ENCODE results near the gene STAM2.
"Not testable (repeated sequence)": the region's sequence is repeated elsewhere in the genome, so short reads cannot be mapped to it uniquely, and the experiment has no call there.

Gene STAM2

GRCh38 chr2:152175368-152176112 lies at the start of gene STAM2:
Gene STAM2, minus strand, starts transcription at chr2:152175763. Its CDS starts 121 bp downstream, at chr2:152175642.
- peak; percentile 93 for DNase-seq

GRCh38 chr2:152223977-152224376 lies 48.4 kb upstream of the STAM2 start:
- DNase-seq: no peak

DNA sequence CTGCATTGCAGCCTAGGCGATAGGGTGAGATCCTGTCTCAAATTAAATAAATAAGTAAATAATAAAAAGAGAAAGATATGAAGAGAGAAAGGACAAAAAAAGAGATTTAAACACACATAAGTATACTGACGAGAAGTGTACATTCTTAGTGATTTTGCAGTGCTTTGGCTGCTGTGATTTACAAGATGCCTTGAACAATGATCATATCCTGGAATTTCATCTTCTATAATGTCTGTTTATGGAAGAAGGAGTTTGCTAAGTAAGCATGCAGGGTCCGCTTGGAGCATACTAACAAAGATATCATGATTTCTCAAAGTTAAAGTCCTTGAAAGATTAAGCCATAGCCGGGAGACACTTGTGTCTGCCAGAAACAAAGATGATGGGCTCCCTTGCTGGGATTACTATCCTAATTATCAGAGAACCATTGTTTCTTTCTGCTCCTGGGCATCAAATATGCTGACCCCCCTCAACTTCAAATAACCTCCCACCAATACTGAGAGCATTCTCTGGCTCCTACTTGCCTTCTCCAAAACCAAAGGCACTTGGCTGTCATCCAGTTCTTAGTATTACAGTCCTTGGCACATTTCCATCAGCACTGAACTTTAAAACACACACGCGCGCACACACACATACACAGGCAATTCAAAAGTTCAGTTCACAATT lies 47.5 kb upstream of the STAM2 start:
- DNase-seq: peak; percentile 95

DNA sequence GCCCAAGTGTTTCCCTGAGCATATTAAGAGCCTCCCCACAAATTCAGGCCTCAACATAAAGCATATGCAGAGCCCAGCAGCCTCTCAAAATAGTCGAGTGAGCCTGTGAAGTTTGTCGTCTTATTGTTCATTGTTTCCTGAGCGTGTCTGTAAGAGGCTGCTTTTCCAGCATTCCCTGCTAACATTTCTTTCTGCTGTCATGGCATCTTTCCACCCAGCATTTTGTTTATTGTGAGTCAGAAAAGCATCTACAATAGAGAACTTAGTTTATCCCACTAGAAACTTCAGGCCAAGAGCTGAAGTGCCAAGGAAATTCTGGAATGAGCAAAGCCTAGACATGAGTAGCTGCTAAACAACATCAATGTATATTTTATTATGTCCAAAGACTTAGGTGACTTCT lies 46.3 kb upstream of the STAM2 start:
- no peak for DNase-seq

DNA sequence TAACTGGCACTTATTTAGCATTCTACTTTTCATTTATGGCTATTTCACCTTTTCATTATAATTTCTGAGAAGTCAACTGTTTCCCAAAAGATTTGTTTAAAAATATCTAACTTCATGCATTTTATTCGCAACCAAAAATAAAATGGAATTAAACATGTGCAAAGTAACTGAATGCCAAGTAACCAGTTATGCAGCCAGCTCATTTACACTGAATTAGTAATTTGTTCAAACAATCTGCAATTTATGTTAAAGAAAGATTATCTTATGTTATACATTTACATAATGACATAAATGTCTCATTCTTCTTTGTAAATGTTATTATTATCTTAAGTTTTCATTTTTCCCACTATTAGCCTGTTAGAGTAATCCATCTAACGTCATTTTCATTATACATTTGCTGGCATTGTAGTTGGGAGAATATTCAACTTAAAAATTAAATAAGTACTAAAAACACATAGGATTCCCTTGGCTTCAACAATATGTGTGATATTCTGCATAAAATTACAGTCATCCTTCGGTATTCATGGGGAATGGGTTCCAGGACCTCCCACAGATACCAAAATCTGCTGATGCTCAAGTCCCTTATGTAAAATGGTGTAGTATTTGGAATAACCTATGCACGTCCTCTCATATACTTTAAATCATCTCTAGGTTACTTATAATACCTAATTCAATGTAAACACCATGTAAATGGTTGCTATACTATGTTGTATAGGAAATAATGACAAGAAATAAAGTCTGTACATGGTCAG lies 43.7 kb upstream of the STAM2 start:
- no peak for DNase-seq

DNA sequence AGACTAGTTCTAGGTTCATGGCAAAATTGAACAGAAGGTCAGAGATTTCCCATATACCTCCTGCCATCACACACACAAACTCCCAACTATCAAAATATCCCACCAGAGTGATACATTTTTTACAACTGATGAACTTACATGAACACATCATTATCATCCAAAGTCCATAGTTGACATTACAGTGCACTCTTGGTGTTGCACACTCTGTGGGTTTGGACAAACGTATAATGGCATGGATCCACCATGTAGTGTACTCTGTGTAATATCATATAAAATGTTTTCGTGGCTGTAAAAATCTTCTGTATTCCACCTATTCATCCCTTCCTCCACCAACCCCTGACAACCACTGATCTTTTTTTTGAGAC lies 25.9 kb upstream of the STAM2 start:
- no peak for DNase-seq

- DNase-seq: peak; percentile 67
These were observed 25.3 kb upstream of the STAM2 start for GRCh38 chr2:152200565-152201465.

DNA sequence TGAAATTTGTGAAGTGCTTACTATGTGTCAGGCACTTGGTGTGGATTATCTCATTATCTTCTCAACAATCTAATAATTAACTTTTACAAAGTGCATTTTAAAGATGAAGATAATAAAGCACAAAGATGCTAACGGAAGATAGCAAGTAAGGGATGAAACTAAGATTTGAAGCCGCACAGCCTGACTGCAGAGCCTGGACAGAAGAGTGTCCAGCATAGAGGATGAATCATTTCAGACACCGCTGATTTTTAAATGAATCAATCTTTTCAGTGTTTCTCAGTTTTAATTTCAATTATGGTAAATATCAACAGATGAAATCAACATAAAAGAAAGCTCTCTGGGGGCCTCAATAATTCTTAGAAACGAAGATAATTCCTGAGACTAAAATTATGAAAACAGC lies 24.5 kb upstream of the STAM2 start:
- DNase-seq: no peak

DNA sequence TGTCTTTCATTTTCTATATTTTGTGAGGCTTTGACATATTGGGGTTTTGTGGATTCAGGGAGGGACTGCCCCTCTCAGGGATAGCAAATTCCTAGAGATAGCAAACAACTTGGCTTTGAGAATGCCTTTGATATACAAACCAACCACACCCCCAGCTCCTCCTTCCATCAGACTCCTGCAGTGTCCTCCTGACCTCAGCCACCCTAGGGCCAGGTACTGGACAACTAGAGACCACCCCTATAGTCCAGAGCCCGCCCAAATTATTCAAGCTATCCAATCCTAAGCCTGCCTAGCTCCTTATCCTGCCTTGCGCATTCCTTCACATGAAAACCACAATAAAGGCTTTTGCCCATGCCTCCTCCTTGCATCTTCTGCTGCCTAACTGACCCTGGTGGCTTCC lies 22.9 kb upstream of the STAM2 start:
- DNase-seq: no peak

DNA sequence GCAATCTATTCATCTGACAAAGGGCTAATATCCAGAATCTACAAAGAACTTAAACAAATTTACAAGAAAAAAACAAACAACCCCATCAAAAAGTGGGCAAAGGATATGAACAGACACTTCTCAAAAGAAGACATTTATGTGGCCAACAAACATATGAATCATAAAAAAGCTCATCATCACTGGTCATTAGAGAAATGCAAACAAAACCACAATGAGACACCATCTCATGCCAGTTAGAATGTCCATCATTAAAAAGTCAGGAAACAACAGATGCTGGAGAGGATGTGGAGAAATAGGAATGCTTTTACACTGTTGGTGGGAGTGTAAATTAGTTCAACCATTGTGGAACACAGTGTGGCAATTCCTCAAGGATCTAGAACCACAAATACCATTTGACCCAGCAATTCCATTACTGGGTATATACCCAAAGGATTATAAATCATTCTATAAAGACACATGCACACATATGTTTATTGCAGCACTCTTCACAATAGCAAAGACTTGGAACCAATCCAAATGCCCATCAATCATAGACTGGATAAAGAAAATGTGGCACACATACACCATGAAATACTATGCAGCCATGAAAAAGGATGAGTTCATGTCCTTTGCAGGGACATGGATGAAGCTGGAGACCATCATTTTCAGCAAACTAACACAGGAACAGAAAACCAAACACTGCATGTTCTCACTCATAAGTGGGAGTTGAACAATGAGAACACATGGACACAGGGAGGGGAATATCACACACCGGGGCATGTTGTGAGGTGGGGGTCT lies 22.1 kb upstream of the STAM2 start:
- not testable (repeated sequence) for DNase-seq

DNA sequence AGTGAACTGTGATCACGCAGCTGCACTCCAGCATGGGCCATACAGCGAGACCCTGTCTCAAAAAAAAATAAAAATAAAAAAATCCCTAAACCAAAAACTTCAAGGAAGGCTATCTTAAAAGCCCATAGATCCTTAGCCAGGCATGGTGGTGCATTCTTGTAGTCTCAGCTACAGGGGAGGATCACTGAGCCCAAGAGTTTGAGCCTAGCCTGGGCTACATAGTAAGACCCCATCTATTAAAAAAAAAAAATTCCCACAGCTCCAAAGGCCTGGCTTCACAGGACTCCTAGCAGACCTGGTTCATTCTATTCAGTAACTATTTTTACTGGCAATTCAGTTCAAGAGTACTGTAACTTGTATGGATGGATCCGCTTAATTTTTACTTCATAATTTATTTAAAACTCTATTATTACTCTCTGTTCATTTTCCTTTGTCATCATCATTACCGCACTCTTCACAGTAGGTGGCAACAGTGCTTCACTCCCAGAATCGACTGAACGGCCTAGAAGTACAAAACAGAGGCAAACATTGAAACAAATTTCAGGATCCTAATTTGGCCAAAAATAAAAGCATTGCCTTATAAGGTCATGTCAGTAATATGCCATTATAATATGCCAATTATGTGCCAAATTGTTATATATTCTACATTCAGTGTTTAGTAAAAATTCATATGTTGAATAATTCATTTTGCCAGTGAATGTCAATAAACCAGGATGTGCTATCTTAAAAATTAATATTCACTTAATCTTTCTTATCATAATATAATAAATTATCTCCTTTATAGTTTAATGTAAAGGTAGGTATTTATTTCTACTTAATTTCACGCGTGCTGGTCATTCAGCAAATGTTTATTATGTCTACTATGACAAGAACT lies 14.3 kb upstream of the STAM2 start:
- peak; percentile 67 for DNase-seq

- not testable (repeated sequence) for DNase-seq
These were observed 11.2 kb upstream of the STAM2 start for GRCh38 chr2:152186808-152187207.

GRCh38 chr2:152186262-152186661 lies 10.7 kb upstream of the STAM2 start:
- DNase-seq: no peak

DNA sequence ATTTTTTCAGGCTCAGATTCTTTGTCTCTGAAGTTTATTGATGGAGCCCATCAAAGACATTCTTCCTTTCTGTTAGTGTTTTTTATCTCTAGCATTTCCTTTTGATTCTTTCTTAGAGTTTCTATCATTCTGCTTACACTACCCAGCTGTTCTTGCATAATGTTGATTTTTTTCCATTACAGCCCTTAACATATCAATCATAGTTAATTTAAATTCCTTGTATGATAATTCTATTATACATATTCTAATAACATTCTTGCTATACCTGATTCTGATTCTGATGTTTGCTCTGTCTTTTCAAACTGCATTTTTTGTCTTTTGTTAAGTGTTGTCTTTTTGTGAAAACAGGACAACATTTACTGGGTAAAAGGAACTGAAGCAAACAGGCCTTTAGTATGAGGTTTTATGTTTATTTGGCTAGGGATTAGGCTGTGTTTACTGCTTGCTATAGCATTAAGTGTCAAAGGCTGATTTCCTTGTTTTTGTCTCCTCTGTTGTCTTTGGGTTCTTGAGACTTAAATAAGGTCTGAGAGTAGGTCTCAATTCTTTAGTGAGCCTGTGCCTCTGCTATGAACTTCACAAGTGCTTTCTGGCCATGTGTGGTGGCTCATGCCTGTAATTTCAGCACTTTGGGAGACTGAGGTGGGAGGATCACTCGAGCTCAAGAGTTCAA lies 8.0 kb upstream of the STAM2 start:
- no peak for DNase-seq

DNA sequence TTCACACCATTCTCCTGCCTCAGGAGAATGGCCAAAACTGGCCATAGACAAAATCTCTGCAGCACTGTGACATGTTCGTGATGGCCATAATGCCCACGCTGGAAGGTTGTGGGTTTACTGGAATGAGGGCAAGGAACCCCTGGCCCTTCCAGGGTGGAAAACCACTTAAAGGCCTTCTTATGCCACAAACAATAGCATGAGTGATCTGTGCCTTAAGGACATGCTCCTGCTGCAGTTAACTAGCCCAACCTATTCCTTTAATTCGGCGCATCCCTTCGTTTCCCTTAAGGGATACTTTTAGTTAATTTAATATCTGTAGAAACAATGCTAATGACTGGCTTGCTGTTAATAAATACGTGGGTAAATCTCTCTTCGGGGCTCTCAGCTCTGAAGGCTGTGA lies 2.1 kb upstream of the STAM2 start:
- DNase-seq: not testable (repeated sequence)

DNA sequence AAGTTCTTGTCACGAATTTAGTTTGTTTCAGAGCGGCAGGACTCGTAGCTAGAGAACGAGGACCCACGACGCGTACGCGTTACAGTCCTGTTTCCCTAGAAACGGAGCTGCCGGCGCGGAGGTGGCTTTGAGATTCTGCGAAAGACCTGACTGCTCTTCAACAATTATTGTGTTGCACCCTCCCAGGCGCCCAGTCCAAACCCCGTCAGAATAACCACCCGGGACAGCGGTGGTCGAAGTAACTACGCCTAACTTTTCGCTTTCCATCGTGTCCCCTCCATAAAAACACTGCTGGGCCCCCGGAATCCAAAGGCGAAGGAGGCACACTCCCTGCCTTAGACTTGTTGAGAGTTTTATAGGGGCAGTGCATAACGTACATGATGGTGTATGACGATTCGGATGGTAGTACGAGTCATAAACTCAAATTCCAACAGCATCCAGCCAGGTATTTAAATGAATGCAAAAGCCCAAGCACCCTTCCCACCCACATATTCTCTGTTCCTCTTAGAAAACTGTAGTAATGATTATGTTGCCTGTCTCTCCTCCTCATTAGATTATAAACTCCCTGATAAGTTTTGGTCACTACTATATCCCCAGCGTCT lies 651 bp upstream of the STAM2 start:
- no peak for DNase-seq

GRCh38 chr2:152175012-152175367 lies 573 bp downstream of the STAM2 start:
- DNase-seq: no peak

DNA sequence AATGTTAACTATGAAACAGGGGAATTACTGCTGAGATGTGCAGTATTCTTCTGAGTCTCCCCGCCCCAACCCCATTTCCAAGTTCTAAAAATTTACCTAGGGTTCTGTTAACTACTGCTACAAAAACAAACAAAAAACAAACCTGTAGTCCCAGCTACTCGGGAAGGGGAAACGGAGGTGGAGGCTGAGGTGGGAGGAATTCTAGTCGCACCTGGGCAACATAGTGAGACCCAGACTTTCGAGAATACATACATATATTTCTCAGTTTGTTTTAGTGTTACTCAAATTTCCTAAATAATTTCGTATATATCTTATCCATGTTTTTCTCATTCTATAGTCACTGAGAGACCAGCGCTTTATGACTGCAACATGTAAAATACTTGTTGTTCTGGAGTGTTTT lies 989 bp downstream of the STAM2 start:
- peak; percentile 12 for DNase-seq

DNA sequence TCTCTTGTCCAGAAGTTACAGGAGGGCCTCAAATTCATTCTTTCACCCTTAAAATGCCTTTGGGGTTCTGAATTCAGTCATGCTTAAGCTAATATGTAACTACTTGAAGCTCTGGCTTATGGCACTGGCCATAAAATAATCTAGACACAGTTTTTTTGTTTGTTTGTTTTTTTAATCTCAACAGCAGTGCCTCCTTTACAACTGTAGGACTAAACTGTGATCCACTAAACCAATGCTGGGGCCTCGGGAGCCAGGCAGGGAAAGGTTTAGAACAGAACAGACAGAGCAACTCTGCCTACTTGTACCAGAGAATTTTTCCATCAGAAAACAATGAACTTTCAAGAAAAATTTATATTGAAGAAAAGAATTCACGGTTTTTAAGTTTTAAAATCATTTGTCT lies 1.7 kb downstream of the STAM2 start:
- DNase-seq: no peak

GRCh38 chr2:152172201-152172785 lies 3.3 kb downstream of the STAM2 start:
- DNase-seq: not testable (repeated sequence)
